GM20000 (cell line): ENCODE results near the gene KRT37.

ENCODE experiments used
- DNase-seq: peaks from one replicate; pipeline ENCODE4 v3.0.0; 2012; ENCODE audit warnings: low spot score
- CTCF ChIP-seq: IDR thresholded peaks from 2 replicates; pipeline ENCODE4 v1.5.1; 2012; ENCODE audit warnings: mild to moderate bottlenecking, control low read depth; ENCODE audit errors: extremely low read depth, missing control alignments

The KRT37 gene

DNA sequence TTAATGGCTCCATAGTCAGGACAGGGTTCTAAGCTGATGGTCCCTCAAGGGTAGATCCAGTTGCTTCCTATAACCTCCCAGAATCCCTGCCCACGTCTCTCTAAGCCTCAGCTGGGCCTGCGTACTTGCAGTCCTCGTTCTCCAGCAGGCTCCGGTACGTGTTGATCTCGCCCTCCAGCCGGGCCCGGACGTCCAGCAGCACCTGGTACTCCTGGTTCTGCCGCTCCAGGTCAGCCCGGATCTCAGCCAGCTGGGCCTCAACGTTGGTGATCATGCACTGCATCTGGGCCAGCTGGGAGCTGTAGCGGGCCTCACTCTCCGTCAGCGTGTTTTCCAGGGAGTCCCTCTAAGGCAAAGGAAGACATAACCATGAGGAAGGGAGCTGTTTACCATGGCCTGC, 38.3 kb upstream of the KRT37 start:
- TF ChIP-seq CTCF = no peak
- no peak for DNase-seq

GRCh38 chr17:41457676-41458075, 33.3 kb upstream of the KRT37 start:
- DNase-seq = no peak
- TF ChIP-seq CTCF = no peak

DNA sequence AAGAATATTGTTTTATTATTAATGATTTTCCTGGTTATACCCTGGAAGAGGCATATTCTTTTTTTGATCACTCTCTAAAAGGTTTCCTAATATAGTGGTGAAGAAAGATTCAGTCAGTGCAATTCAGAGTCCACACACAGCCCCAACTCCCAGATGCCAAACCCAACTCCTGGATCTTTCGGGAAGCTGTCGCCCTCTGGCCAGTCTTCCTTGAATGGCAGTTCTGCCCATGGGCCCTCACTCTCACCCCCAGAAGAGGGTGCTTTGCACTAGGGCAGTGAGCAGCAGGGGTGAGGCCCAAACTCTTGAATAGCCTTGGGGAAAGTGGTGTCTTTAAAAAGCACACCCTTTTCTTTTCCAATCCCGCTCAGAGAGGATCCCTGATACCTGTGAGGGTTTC, 31.8 kb upstream of the KRT37 start:
- no peak for TF ChIP-seq CTCF
- DNase-seq = no peak

DNA sequence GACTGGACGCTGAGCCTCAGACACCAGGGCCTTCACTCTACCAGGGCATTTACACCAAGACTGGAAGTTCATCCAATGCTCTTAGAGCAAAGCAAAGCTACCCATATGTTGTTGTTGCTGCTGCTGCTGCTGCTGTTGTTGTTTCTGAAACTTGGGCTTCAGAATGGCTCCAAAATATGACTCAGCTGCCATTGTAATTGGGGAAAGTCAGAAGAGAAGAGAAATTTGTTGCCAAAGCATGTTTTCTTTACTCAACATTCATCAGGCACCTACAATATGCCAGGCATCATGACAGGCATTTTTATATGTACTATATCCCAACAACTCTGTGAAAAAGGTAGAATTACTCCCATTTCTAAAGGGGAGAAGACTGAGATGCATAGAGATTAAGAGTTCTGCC, 30.9 kb upstream of the KRT37 start:
- no peak for TF ChIP-seq CTCF
- no peak for DNase-seq

GRCh38 chr17:41453066-41453465, 28.7 kb upstream of the KRT37 start:
- no peak for TF ChIP-seq CTCF
- no peak for DNase-seq

GRCh38 chr17:41452281-41452680, 27.9 kb upstream of the KRT37 start:
- no peak for DNase-seq
- TF ChIP-seq CTCF = no peak

GRCh38 chr17:41451154-41451728, 26.9 kb upstream of the KRT37 start:
- no peak for TF ChIP-seq CTCF
- no peak for DNase-seq

DNA sequence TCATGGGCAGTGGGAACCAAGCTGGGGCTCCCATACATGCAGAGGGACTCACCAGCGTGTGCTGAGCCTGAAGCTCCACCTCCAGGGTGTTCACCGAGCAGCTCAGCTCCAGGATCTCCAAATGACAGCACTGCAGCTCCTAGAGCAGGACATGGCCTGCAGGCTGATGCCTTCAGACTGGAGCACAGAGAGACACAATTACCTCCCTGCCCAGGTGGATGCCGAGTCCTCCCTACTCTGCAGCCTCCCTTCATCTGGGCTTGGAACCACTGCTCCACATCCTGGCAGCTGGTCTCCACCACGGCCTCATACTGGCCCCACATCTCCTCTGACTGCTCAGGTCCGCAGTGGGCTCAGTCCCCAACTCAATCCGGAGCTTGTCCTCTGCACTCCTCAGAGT, 24.6 kb upstream of the KRT37 start:
- no peak for TF ChIP-seq CTCF
- DNase-seq = no peak
